Fibroblast of lung (primary cell): ENCODE results near the gene SLC7A14.

ENCODE experiments used
- EZH2 ChIP-seq: IDR thresholded peaks from 2 replicates; pipeline ENCODE4 v1.5.1; 2012; ENCODE audit warnings: low read length, control low read depth, mild to moderate bottlenecking; ENCODE audit errors: missing control alignments
- TF ChIP-seq, protein P1 (sequence below), 2 donors: IDR thresholded peaks in 1 of 2; conservative IDR thresholded peaks in 1 of 2; 1 replicate in 1 of 2; 2 replicates in 1 of 2; pipeline ENCODE4 v1.5.1; 2011 to 2012; ENCODE audit warnings: low read length in 2 of 2, control low read depth in 1 of 2, inconsistent platforms in 1 of 2, low read depth in 1 of 2, mild to moderate bottlenecking in 1 of 2

DNA sequence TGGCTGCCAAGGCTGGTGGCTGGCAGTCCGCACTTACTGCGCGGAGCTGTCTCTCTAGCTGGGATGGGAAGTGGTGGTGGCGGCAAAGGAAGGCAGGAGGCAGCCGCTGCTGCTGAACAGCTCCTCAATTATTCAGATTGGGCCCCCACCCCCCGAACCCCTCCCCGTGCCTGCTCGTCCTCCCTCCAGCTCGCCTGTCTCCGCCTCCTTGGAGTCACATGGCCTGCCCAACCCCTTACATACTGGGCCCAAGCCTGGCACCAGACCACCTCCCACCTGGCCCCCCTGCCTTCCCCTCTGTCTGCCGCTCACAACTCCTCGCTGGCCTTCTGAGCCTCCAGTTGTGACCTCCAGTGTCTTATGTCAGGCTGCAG, at the start of gene SLC7A14:
- no peak for TF ChIP-seq EZH2
- TF ChIP-seq, protein P1, sequence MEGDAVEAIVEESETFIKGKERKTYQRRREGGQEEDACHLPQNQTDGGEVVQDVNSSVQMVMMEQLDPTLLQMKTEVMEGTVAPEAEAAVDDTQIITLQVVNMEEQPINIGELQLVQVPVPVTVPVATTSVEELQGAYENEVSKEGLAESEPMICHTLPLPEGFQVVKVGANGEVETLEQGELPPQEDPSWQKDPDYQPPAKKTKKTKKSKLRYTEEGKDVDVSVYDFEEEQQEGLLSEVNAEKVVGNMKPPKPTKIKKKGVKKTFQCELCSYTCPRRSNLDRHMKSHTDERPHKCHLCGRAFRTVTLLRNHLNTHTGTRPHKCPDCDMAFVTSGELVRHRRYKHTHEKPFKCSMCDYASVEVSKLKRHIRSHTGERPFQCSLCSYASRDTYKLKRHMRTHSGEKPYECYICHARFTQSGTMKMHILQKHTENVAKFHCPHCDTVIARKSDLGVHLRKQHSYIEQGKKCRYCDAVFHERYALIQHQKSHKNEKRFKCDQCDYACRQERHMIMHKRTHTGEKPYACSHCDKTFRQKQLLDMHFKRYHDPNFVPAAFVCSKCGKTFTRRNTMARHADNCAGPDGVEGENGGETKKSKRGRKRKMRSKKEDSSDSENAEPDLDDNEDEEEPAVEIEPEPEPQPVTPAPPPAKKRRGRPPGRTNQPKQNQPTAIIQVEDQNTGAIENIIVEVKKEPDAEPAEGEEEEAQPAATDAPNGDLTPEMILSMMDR (conservative IDR thresholded peaks at IDR 0.05 in 1 of 2, IDR thresholded peaks at IDR 0.05 in 1 of 2; ENCODE audit: low read depth in 1 of 2, low read length in 2 of 2) = no peak
